ENCODE data around the gene BCL7C. TPM values are rescaled to one million over a fixed set of nuclear protein-coding genes. Genes with fewer than 3 reads are reported as not detected.

Gene BCL7C
- total and polyA plus RNA-seq, 2 of the 8 experiments (the other 6 are each of a cell fraction or from before 2014, with no cell fraction given) = 8.6 to 17.2 TPM

- TF ChIP-seq CHD7 (IDR thresholded peaks at IDR 0.05; ENCODE audit: insufficient replicate concordance, low read length) = no peak
- no peak for TF ChIP-seq HDAC6 (IDR thresholded peaks at IDR 0.05; ENCODE audit: low read depth, low read length)
- TF ChIP-seq E2F6 (IDR thresholded peaks at IDR 0.05) = no peak
- no peak for TF ChIP-seq TEAD4 (IDR thresholded peaks at IDR 0.05; ENCODE audit: low read depth, low read length)
- TF ChIP-seq SIN3A (conservative IDR thresholded peaks at IDR 0.05 in 1 of 2, IDR thresholded peaks at IDR 0.05 in 1 of 2; ENCODE audit: low read depth in 1 of 2, low read length in 2 of 2) = no peak
- no peak for TF ChIP-seq MAX (IDR thresholded peaks at IDR 0.05)
- TF ChIP-seq EGR1 (IDR thresholded peaks at IDR 0.05; ENCODE audit: borderline replicate concordance, low read depth, low read length) = no peak
- TF ChIP-seq ASH2L (IDR thresholded peaks at IDR 0.05; ENCODE audit: low read length) = no peak
These were observed 50.4 kb downstream of the BCL7C start (continued) for GRCh38 chr16:30843501-30843900.
